GM18868 (cell line): ENCODE measurements around the gene PTCD2.

Source experiments
- ATAC-seq: cut with Tn5 transposase; IDR thresholded peaks from one replicate; pipeline ENCODE4 v1.9.1; 2021; ENCODE audit warnings: mild to moderate bottlenecking, moderate library complexity; ENCODE audit not compliant: unreplicated experiment

The PTCD2 gene, protein sequence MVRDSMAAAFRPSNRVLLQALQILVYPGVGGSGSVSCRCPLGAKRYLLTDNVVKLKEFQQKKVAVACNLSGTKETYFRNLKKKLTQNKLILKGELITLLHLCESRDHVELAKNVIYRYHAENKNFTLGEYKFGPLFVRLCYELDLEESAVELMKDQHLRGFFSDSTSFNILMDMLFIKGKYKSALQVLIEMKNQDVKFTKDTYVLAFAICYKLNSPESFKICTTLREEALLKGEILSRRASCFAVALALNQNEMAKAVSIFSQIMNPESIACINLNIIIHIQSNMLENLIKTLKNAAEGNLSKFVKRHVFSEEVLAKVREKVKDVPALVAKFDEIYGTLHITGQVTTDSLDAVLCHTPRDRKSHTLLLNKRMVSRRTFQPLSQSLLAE

GRCh38 chr5:72319976-72320752 lies at the start of gene PTCD2, which contains the start of gene MRPS27:
TSS of gene PTCD2 (plus strand) at chr5:72320373. CDS start at chr5:72320383, 10 bp downstream.
TSS of gene MRPS27 (minus strand) at chr5:72320240. CDS start at chr5:72320221, 19 bp downstream.
- ATAC-seq: peak; percentile 99

DNA sequence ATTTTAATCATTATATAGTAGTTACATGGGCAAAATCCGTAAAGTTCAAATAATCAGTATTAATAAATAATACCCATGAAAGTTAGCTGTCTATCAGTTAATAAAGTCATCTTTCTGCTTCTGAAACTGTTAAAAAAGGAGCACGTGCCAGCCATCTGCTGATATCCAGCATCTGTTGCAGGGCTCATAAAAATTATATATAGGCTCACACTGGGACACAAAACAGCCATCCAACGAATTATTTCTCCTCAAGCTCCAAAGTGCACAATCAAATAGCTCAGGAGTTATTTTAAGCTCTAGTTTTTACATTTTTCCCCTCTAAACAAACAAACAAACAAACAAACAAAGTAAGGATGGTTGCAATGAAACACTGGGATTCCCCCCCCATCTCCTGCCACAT lies 48.5 kb upstream of the PTCD2 start:
- no peak for ATAC-seq

DNA sequence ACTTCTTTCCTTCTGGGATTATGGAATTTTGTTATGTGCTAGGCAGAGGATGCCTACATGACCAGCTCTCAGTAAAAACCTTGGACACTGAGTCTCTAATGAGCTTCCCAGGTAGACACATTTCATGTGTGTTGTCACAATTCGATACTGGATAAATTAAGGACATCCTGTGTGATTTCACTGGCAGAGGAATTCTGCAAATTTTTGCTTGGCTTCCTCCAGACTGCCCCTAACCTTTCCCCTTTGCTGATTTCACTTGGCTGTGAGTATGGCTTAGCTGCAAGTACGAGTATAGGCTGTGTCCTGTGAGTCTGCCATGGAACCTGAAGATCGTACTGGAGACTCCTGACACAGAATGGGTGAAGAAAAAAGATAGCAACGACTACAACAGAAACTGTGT lies 47.8 kb upstream of the PTCD2 start:
- no peak for ATAC-seq

DNA sequence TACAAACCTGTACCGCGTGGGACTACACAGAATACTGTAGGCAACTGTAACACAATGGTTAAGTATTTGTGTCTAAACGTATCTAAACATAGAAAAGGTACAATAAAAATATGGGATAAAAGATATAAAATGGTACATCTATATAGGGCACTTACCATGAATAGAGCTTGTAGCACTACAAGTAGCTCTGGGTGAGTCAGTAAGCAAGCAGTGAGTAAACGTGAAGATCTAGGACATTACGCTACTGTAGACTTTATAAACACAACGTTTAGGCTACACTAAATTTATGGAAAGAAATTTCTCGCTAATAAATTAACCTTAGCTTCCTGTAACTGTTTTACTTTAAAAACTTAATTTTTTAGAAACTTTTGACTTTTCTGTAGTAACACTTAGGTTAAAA lies 46.6 kb upstream of the PTCD2 start:
- no peak for ATAC-seq

- ATAC-seq: no peak
These were observed 43.9 kb upstream of the PTCD2 start for GRCh38 chr5:72276219-72276752.

DNA sequence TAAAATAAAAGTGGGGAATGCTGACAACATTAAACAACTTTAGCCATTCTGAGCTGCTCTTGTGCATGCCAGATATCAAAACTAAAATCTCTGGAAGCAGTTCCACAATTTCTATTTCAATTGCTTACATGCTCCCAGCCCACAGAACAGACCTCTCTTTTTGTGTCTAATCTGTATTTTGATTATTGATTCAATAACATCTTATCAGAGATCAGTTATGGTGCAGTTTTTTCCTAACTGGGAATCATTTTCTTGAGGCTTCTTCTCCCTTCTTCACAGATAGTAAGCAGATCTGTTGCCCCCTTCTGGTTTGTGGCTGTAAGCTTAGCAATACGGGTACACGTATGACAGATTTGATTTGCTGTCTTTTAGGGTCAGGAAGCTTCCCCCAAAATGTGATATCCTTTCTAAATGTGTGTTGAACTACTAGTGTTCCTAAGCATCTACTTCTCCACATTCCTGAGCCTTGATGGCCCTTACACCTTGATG lies 39.5 kb upstream of the PTCD2 start:
- ATAC-seq: no peak

DNA sequence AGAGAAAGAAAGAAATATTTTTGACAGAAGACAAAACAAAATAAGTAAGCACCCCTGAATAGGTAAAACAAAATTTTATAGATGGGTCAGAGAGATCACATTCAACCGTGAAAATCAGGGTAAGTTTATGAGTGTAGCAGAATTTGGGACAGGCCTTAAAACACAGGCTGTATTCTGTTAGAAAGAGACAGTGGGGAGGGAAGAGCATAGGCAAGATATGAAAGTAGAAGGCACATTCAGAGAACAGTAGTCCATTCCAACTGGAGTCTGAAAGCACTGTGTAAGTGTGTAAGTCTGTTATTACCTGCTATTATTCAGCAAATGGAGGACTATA lies 38.8 kb upstream of the PTCD2 start:
- no peak for ATAC-seq

DNA sequence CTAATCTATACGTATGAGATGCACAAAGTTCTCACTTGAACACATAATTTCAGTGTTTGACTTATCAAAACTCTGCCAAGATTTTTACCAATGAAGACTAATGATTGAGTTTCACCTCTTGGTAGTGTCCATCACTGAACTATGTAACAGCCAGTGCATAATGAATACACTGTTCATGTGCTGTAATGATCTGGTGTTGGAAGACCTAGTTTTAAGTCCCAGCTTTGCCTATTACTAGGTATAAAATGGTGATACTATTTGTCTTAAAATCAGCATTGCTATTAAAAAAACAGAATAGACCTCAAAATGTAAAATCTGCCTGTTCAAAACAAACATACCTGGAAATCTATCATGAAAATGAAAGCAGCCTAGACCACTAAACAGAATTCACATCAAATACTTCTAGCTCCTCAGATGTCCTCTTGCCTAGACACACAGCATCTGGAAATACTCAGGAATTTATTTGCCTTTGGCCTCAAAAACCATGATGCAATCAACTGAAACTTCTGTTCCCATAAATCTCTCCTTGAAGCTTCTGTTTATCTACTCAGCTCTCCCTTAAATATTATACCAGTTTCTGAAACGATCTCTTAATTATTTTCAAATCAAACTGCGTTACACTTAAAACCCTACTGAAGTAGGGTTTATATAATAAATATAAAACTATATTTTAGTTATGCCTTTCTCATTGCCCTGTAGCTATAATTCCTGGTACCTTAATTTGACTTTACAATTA lies 38.2 kb upstream of the PTCD2 start:
- ATAC-seq: no peak

DNA sequence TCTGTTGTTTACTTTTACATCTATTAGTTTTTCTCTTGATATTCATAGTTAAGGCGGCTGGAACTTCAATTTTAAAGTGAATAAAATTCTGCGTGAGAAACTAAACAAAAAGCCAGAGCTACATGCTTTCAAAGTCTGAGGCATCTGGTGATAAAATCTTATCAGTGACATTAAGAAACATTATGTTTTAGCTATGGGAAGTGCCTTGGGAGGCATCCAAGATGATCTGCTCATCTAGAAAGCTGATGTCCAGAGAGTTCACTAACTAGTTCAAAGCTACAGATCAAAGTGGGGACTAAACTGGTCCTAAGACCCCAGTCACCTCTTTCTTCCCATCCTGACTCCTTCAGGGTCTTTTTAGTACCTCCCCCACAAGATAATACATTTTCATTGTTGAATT lies 37.3 kb upstream of the PTCD2 start:
- no peak for ATAC-seq

DNA sequence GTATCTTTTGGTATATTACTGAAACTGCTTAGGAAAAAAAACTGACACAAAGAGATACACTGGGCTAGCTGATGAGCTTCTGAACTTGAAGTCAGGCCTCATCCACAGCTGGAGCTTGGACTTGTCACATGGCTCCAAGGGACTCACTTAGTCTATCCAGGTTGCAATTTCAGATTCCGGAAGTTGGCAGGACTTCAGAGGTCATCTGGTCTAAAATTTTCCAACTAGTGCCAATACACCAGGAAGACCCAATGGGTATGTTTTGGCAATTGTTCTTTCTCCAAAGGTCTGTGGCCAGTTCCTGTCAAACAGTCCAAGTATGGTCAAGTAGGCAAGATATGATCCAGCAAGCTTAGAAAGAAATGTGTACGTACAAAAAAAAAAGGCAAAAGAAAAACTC lies 36.8 kb upstream of the PTCD2 start:
- no peak for ATAC-seq

DNA sequence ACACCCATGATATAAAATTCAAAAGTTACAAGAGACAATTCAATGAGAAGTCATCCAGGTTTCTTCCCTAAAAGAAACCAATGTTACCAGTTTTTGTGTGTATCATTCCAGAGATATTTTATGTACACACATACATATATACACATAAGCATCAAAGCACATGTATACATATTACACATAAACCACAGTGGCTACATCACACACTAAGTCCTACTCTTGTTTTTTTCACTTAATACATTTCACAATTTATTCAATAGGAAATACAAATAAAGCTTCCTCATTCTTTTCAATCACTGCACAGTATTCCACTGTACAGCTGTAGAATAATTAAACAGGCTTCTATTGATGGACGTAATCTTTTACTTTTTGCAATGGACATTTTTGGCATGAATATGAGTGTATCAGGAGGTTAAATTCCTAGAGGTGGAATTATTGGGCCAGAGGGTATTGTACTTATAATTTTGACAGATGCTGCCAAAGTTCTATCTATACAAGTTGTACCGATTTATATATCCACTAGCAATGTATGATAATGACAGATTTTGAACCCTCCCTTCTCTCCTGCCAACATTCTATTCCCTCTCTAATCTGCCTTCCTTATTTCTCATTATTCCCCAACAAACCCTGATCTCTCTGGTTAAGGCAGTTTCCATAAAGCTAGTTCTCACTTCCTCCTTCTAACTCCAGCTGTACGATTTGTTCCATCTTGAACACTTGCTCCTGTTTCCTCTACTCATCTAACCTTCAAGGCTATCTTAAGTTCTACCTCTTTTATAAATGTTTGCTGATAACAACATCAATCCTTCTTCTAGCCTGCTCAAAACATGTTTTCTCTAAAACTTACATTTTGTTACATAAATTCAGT lies 35.4 kb upstream of the PTCD2 start:
- no peak for ATAC-seq

DNA sequence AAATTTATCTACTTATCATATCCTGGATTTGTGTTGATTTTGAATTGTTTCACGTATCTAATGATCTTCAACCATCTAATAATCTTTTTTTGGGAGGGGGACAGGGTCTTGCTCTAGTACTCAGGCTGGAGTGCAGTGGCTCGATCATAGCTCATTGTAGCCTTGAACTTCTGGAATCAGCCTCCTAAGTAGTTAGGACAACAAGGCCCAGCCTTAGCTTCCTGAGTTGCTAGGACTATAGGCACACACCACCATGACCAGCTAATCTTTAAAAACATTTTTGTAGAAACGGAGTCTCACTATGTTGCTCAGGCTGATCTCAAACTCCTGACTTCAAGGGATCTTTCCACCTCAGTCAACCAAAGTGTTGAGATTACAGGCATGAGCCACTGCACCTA lies 34.8 kb upstream of the PTCD2 start:
- ATAC-seq: no peak

GRCh38 chr5:72286798-72287197 lies 33.4 kb upstream of the PTCD2 start:
- no peak for ATAC-seq

DNA sequence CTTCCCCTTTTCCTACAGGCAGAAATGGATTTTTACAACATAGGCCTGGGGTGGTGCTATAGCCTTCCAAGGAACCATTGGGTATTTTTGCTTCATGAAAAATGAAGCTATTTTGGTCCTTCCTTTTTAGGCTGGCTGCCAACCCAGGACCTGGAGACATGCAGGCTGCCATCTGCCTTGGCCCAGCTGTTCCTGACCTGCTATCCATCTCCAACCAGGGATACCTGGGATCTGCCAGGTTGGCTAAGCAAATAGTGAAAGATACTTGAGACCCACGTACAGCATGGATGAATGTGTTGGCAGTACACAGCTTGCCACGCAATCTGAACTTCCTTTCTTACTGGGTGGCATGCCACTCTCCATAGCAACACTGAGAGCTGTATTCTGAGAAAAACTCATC lies 31.2 kb upstream of the PTCD2 start:
- no peak for ATAC-seq

DNA sequence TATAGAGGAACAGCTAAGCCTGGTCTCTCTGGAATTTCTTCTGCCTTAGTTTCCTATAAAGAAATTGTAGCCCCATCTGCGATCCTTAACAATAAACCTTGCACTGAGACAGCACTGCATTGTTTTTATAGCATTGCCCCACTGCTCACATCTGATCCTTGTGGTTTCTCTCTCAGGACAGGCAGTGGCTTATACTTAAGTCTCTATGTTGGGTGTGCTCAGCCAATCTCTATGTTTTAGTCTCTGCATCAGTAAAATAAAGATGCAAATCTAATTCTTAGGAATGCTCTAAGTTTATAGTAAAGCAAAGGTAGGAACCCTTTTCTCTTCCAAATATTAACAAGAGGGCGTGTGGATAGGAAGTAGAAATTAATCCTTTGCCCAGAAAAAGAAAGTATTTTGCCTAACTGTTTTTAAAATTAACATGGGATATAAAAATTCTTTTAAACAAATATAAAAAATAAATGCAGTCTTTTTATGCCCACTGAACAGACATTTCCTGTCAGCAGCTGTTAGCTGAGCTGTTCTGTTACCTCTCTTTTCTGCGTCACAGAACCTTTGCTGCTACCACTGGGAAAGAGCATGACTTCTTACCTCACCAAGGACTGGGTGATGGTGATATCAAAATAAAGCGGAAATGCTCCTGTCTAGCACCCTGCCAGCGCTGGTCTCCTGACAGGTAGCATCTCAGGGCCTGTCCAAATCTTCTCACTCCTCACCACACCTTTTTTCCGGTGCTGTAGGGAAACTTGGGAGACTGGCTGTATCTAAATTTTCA lies 29.6 kb upstream of the PTCD2 start:
- peak; percentile 56 for ATAC-seq

DNA sequence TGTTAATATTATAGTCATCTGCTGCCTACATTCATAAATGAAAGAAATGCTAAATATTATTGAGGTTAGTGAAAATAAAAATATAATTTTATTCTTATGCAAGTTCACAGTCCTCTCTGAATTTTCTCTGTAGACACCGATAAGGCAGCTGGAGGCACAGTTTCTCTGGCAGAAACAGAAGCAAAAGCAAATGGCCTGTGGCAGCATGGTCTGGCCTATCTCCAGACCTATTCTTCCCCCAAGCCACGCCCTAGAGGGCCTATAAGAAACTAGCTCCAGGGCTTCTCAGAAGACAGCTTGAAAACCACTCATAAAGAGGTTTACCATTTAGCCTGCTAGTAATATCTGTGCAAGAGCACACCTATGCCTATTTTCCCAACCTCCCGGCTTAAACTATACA lies 28.6 kb upstream of the PTCD2 start:
- no peak for ATAC-seq

- no peak for ATAC-seq
These were observed 27.8 kb upstream of the PTCD2 start for GRCh38 chr5:72292411-72292810.

DNA sequence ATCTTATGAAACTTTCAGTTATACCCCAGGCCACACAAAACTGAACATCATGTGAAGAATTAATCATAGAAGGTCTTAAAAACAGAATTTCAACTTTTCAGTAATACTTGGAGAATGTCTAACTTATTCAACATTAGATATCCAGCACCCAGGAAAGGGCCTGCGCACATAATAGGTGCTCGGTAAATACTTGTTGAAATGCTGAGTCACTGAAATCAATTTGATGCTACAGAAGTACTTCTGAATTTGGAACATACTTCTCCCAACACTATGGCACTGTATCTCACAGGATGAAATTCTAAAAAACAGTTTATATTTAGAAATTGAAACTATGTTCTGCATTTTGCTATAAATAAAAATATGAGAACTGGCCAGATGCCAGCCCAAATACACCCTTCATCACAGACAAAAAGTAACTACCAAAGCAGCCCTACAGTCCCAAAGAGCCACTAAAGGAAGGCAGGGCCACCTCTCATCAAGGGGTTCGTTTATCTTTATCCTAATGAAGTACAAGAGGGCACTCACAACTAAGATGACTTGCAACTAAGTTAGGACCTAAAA lies 26.6 kb upstream of the PTCD2 start:
- no peak for ATAC-seq

DNA sequence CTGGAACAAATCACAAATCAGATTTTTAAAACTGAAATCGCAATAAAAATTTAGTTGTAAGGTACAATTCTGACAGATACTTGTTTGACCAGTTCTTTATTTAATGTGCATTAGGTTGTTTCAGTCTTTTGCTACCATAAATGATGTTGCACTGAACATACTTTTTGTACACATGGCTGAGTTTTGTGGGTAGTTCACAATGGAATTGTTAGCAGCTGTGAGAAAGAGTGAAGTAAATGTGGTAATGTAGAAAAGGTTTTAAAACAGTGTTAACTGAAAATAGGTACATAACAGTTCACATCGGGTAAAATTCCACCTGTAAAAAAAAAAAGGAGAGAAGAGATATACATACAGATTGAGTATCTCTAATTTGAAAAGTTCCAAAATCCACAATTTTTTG lies 25.7 kb upstream of the PTCD2 start:
- ATAC-seq: no peak
